HG03066 (cell line): ENCODE results near the gene NARF.
A peak's percentile ranks its signal among the peaks of the same experiment; 100 is the strongest.

ENCODE experiments used
- ATAC-seq: cut with Tn5 transposase; IDR thresholded peaks from one replicate; pipeline ENCODE4 v1.9.1; 2021; ENCODE audit warnings: low read depth; ENCODE audit not compliant: unreplicated experiment

Gene NARF

DNA sequence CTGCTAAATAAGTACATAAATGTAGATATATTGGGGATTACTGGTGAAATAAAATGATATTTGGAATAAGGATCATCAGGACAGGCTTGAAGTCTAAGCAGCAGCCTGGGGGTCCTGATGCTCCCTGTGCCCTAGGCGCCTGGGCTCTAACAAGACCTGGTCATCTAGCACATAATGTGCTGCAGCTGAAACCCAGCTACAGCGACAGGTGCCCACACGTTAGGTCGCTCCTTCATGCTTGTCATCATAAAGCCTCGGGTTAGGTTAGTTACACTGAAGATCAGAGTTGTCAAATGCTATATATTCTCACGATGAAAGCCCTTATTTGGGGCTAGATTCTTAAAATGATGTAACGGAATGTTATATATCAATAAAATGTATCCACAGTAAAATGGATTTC, 11.5 kb downstream of the NARF start:
- ATAC-seq: no peak

DNA sequence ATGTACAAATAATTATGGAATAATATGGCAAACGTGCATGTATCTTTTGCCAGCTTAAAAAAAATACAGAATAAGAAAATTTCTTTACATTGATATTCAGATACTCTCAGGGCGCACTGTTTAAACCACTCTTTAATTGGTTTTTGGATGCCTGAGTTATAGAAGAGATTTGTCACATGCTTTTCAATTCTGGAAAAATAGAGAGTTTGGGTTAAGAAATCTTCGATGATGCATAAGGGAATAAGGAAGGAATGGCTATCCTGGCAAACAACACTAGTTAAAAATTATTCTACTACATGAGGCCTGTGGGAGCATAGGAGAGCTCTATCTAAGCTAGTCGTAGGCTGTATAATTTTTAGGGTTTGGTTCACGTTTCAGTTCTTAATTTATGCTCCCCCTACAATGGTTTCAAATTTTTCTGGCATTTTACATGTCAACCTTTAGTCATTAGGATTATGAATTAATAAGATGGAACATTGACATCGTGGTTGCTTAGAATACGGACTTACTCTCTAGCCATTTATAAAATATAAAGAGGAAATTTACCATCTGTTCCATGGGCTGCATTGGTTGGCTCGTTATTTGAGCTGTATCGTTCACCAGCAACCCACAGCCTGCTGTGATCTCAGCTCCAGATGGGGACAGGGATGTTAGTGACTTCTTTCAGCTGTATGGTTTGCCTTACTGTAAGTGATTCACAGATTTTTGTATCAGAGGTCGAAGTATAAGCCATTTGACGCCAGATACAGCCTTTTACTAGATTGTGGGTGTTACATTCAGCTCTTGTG, 15.9 kb downstream of the NARF start:
- no peak for ATAC-seq

GRCh38 chr17:82475458-82475857, 16.9 kb downstream of the NARF start:
- ATAC-seq: no peak

GRCh38 chr17:82477934-82478333, 19.4 kb downstream of the NARF start:
- no peak for ATAC-seq

DNA sequence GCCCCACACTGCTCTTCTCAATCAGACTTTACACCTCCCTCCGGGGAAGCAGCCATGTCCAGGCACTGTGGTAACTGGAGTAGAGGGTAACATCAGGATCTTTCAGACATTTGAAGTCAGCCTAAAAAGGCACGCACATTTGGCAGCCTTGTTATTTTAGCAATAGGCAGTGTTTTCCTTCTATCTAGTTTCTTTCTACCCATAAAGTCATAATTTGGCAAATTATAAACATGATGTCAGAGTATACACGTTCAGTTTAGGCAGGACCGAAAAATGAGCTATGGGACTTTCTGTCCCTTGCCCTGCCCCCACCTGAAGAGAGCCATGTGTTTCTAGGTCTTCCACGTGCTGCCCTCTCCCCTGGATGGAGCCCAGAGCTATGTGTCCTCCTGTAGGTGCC, 21.1 kb downstream of the NARF start:
- ATAC-seq: no peak

GRCh38 chr17:82480318-82480717, 21.8 kb downstream of the NARF start:
- ATAC-seq: no peak

DNA sequence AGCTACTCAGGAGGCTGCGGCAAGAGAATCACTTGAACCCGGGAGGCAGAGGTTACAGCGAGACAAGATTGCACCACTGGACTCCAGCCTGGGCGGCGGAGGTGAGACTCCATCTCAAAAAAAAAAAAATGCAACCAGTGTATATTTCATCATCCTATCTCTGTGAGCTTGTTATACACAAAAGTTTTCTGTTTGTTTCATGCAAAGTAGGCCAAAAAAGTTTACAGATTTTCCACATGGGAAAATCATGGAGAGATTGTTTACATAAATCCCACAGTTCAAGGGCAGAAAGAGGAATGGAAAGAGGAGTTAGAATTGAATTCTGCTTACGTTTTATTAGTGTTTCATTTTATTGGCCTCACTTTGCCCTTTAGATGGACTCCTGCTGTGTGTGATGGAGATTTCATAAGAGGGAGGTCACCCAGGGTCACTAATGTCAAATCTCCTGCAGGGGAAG, 24.7 kb downstream of the NARF start:
- no peak for ATAC-seq

- no peak for ATAC-seq
These were observed 25.3 kb downstream of the NARF start for GRCh38 chr17:82483836-82484235.

- ATAC-seq: no peak
These were observed 27.9 kb downstream of the NARF start for GRCh38 chr17:82486231-82487094.

DNA sequence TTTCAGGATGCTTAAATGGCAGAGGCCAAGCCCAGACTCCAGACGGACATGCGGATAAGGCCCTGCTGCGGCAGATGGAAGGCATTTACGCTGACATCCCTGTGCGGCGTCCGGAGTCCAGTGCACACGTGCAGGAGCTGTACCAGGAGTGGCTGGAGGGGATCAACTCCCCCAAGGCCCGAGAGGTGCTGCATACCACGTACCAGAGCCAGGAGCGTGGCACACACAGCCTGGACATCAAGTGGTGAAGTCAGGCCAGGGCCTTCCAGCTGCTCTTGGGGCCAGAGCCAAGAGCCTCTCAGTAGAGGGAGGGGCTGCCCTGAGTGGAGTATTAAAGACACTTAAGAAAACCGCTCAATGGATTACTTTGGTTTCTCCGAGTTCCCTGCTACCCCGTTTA, 29.4 kb downstream of the NARF start:
- ATAC-seq: no peak

GRCh38 chr17:82489117-82489516, 30.6 kb downstream of the NARF start:
- ATAC-seq: no peak

DNA sequence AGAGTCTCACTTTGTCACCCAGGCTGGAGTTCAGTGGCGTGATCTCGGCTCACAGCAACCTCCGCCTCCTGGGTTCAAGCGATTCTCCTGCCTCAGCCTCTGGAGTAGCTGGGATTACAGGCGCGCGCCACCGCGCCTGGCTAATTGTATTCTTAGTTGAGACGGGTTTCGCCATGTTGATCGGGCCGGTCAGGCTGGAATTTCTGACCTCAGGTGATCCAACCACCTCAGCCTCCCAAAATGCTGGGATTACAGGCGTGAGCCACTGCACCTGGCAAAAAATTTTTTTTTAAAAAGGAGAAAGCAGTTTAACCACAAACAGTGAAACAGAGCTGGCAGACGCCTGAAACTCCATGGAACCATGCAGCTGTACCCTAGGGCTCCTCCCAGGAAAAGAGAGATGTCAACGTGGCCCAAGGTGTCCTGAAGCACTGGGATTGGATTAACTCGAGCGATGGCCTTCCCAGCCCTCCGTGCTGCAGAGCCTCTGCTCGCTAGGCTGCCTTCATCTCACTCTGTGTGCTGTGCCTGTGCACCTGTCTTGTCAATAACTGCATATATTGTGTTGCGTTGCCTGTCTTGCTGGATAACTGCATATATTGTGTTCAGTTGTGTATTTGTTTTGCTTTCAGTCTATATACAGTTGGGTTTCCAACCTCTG, 31.4 kb downstream of the NARF start:
- no peak for ATAC-seq

DNA sequence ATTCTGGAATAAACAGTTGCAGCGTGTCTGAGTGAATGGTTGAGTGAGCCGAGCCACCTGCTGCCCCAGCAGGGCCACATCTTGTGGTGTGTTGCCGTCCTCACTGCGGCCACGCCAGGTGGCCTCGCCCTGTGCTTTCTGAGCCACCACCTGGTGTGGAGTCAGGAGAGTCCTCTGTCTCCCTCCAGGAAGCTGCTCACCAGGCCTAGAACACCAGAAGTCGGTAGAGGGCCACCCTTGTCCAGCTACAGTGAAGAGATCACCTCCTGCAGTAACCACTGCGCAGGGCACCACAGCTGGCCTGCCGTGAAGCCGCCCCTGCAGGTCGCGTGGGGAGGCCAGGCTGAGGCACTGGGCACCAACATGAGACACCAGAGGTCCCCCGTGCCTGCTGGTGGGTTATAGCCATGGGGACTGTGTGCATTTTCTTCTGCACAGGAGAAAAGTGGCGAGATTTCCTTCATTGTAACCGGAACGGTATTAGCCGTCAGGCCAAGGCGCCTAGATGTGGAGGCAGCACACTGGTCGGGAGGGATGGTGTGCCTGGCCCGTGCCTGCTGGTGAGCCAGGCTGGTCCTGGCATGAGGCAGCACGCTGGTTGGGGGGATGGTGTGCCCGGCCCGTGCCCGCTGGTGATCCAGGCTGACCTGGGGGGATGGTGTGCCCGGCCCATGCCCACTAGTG, 32.1 kb downstream of the NARF start:
- no peak for ATAC-seq

- ATAC-seq: no peak
These were observed 32.6 kb downstream of the NARF start for GRCh38 chr17:82491196-82491530.

GRCh38 chr17:82491533-82491932, 33.0 kb downstream of the NARF start:
- ATAC-seq: no peak

GRCh38 chr17:82492643-82493225, 34.2 kb downstream of the NARF start:
- ATAC-seq: no peak

DNA sequence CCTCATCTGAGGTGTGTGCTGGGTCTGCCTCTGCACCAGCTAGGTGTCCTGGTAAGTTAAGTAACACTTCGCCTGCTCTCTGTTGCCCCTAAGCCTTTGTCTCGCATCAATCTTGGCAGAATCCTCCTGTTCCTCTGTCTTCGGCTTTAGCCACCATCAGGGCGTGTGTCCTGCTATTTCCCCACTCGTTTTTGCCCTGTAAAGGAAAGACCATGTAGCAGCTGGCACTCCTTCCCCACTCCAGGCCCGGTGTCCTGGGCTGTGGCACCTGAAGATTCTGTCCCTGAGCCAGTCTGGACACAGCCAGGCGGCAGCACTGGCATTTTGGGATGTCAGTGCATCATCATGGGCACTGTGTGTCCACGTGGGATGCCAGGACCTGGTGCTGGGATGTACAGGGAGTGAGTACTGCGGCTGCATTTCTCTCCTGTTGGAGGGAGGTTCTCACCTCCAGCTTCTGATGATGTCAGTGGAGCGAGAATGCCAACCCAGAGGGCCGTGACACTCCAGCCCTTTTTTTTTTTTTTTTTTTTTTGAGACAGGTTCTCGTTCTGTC, 34.8 kb downstream of the NARF start:
- ATAC-seq: no peak

DNA sequence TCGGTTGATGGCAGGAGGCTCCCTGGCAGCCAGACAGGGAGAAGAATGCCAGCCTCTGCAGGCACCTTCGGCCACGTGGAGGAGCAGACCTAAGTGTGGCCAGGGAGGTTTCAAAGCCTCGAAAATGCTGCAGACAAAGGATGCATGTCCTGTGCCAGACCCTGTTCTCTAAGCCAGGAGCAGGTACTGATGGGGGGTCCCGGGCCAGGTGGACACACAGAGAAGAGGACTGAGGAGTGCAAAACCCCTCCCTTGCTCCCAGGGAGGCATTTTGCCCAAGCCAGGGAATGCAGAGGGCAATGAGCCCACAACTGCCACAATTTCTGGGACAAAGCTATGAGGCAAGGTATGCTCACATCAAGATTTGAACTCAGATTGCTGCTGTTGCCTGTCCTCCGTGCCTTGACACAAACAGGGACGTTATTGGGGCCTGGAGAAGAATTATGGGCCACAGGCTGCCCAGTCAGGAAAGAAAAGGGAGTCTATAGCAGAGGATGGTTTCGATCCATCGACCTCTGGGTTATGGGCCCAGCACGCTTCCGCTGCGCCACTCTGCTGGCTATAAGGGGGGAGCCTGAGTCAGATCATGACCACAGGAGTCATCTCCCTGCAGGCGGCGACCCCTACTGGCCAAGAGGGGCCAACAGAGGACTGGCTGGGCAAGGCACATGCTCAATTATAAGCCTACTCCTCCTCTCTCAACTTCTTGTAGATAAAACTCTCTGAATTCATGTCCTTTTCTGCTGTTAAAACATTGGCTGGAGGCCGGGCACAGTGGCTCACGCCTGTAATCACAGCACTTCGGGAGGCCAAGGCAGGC, 35.9 kb downstream of the NARF start:
- ATAC-seq: peak; percentile 49

- no peak for ATAC-seq
These were observed 37.4 kb downstream of the NARF start for GRCh38 chr17:82495844-82496528.
